ENCODE measurements around the gene RHPN2. TPM values are rescaled to one million over a fixed set of nuclear protein-coding genes. Genes with fewer than 3 reads are reported as not detected.

RHPN2 gene
- total and polyA plus RNA-seq, 2 of the 13 experiments (the other 11 are each of a cell fraction or from before 2014, with no cell fraction given) = 20.3 to 48.0 TPM

- H3K4me2 ChIP-seq (ENCODE audit: low read depth, low read length) = no peak overlapping the region
- no peaks in the 10 kb centered on the region; the same call in 1 of the 2 replicates for H4K20me1 ChIP-seq (ENCODE audit: insufficient read depth, low read length)
- no peak for ATAC-seq
- DNase-seq (ENCODE audit: low spot score) = no peak
- no peak for TF ChIP-seq KLF9 (CRISPR knock-in tag; IDR thresholded peaks at IDR 0.05; ENCODE audit: low read depth)
- TF ChIP-seq RBM22 (optimal IDR thresholded peaks at IDR 0.05; ENCODE audit: low read length) = peak; percentile 43
- H3K9me3 ChIP-seq (ENCODE audit: low read length) = no peaks in the 10 kb centered on the region
- WGBS (ENCODE audit: low lambda C conversion rate) = 78% methylated on average over 7 of the region's 7 CpGs
- H3K4me1 ChIP-seq (ENCODE audit: insufficient read depth, low read length) = peaks cover 7% of the 10 kb centered on the region; the same call in 1 of the 2 replicates
- H3K27ac ChIP-seq (ENCODE audit: extremely low read length, insufficient read depth, low read length) = no peak overlapping the region
- BruUV-seq (replicated peaks) = no TSS peak
- H3K79me2 ChIP-seq (ENCODE audit: insufficient read depth, low read length) = no peaks in the 10 kb centered on the region
- no peak overlapping the region for H3K9ac ChIP-seq (ENCODE audit: insufficient read depth, low read depth, low read length)
- intact Hi-C loops (cut with micrococcal nuclease; ENCODE audit: unreplicated experiment) (loop anchor here (5.0 to 10.0 kb wide), 2 partner anchors 88 to 285 kb away; partner anchors contain the start of genes NUDT19 and RHPN2), in situ Hi-C loops (cut with HindIII; ENCODE audit: extremely low pct_ligation_motif_present, low pct_unique_long_range_greater_than_20kb) (loop anchor here (5.0 to 10.0 kb wide), 2 partner anchors 140 to 282 kb away; partner anchors contain the start of gene NUDT19)
- H3K4me3 ChIP-seq (replicated peaks in 1 of 3; ENCODE audit: insufficient read depth in 1 of 3, low read depth in 2 of 3, low read length in 3 of 3) = no peak overlapping the region
- no peak overlapping the region for H2AFZ ChIP-seq (ENCODE audit: low read length)
- FAIRE-seq = no peak
- POLR2A ChIA-PET = no interaction called here
- peaks cover 4 to 20% of the 10 kb centered on the region in 2 experiments; a peak in 4 of 5 replicates for H3K36me3 ChIP-seq (replicated peaks in 1 of 2; ENCODE audit: control insufficient read depth in 1 of 2, insufficient read depth in 2 of 2, low read length in 2 of 2)
- no peaks in the 10 kb centered on the region; a peak in 1 of 5 replicates for H3K27me3 ChIP-seq (ENCODE audit: control insufficient read depth in 1 of 2, insufficient read depth in 2 of 2, low read length in 2 of 2)
- CTCF ChIA-PET (ENCODE audit: low intra/inter-chr PET ratio, low total read pairs) = interaction anchor here (1.1 to 4.0 kb wide), 2 partner anchors 137 to 142 kb away, joined by 3 to 27 read pairs; no protein-coding TSS in a partner anchor
These were observed 87.4 kb downstream of the RHPN2 start for GRCh38 chr19:32977280-32977679.

GRCh38 chr19:32976223-32976805, 88.4 kb downstream of the RHPN2 start:
- Histone ChIP-seq H4K20me1 (ENCODE audit: insufficient read depth, low read length) (no peaks in the 10 kb centered on the region; the same call in 1 of the 2 replicates), H3K9ac (ENCODE audit: insufficient read depth, low read depth, low read length) (no peak overlapping the region), H3K27me3 (ENCODE audit: control insufficient read depth in 1 of 2, insufficient read depth in 2 of 2, low read length in 2 of 2) (no peaks in the 10 kb centered on the region; a peak in 1 of 5 replicates), H3K4me2 (ENCODE audit: low read depth, low read length) (no peak overlapping the region), H3K79me2 (ENCODE audit: insufficient read depth, low read length) (peaks cover 1% of the 10 kb centered on the region), H3K4me3 (replicated peaks in 1 of 3; ENCODE audit: insufficient read depth in 1 of 3, low read depth in 2 of 3, low read length in 3 of 3) (no peak overlapping the region), H3K27ac (ENCODE audit: extremely low read length, insufficient read depth, low read length) (no peak overlapping the region), H2AFZ (ENCODE audit: low read length) (no peak overlapping the region), H3K4me1 (ENCODE audit: insufficient read depth, low read length) (peaks cover 7% of the 10 kb centered on the region; the same call in 1 of the 2 replicates), H3K9me3 (ENCODE audit: low read length) (no peaks in the 10 kb centered on the region), H3K36me3 (replicated peaks in 1 of 2; ENCODE audit: control insufficient read depth in 1 of 2, insufficient read depth in 2 of 2, low read length in 2 of 2) (peaks cover 4 to 20% of the 10 kb centered on the region in 2 experiments; a peak in 4 of 5 replicates)
- ATAC-seq (no peak), FAIRE-seq (peak; percentile 60), DNase-seq (ENCODE audit: low spot score) (peak; percentile 52)
- ChIA-PET POLR2A (no interaction called here), CTCF (ENCODE audit: low intra/inter-chr PET ratio, low total read pairs) (interaction anchor here (1.0 to 4.0 kb wide), 2 partner anchors 125 to 143 kb away, joined by 3 to 27 read pairs; no protein-coding TSS in a partner anchor)
- 50% methylated on average over 13 of the region's 14 CpGs for WGBS (ENCODE audit: low lambda C conversion rate)
- no TSS peak for BruUV-seq (replicated peaks)
- in situ Hi-C loops (cut with HindIII; ENCODE audit: extremely low pct_ligation_motif_present, low pct_unique_long_range_greater_than_20kb) (loop anchor here (5.0 to 10.0 kb wide), 2 partner anchors 141 to 282 kb away; partner anchors contain the start of gene NUDT19), intact Hi-C loops (cut with micrococcal nuclease; ENCODE audit: unreplicated experiment) (loop anchor here (1.0 to 10.0 kb wide), 3 partner anchors 88 to 284 kb away; partner anchors contain the start of genes NUDT19 and RHPN2)
- TF ChIP-seq CTCF (CRISPR knock-in tag; IDR thresholded peaks at IDR 0.05) (peak; percentile 83), MEIS2 (CRISPR knock-in tag; IDR thresholded peaks at IDR 0.05) (no peak), ZGPAT (CRISPR knock-in tag; IDR thresholded peaks at IDR 0.05) (no peak), RBM39 (IDR thresholded peaks at IDR 0.05; ENCODE audit: low read depth, low read length, poor library complexity, severe bottlenecking) (no peak), ZNF546 (CRISPR knock-in tag; conservative IDR thresholded peaks at IDR 0.05) (no peak), TOPORS (CRISPR knock-in tag; IDR thresholded peaks at IDR 0.05) (no peak), MLXIP (CRISPR knock-in tag; IDR thresholded peaks at IDR 0.05; ENCODE audit: borderline replicate concordance) (no peak), ZSCAN31 (CRISPR knock-in tag; IDR thresholded peaks at IDR 0.05; ENCODE audit: low read depth) (no peak)

All from HepG2 (cell line).